Transverse colon (tissue), 4 donors: ENCODE measurements around the gene FBXO41.

Experiments used
- EP300 ChIP-seq: sonication (generic); formaldehyde crosslinking; IDR thresholded peaks from one replicate; pipeline ENCODE4 v1.6.1; 2017; ENCODE audit warnings: antibody characterized with exemption, low read depth
- POLR2A ChIP-seq: fragments of 450-650 bp; IDR thresholded peaks from one replicate; pipeline ENCODE4 v1.6.1; 2016; ENCODE audit warnings: antibody characterized with exemption, mild to moderate bottlenecking, moderate library complexity
- POLR2AphosphoS5 ChIP-seq, 3 donors: sonication (generic); formaldehyde crosslinking; IDR thresholded peaks; one replicate each; pipeline ENCODE4 v1.6.1; 2016; ENCODE audit warnings: antibody characterized with exemption in 3 of 3
- TF ChIP-seq, protein P1 (sequence below), 5 experiments: fragments of 200-600 bp in 3 of 5; fragments of 450-650 bp in 2 of 5; sonication (generic) in 3 of 5; IDR thresholded peaks; 1 replicate in 2 of 5; 2 replicates in 3 of 5; pipeline ENCODE4 v1.5.1; 2016 to 2017; ENCODE audit warnings: antibody characterized with exemption in 5 of 5, inconsistent platforms in 3 of 5, mild to moderate bottlenecking in 2 of 5, moderate library complexity in 1 of 5

- TF ChIP-seq, protein P1, sequence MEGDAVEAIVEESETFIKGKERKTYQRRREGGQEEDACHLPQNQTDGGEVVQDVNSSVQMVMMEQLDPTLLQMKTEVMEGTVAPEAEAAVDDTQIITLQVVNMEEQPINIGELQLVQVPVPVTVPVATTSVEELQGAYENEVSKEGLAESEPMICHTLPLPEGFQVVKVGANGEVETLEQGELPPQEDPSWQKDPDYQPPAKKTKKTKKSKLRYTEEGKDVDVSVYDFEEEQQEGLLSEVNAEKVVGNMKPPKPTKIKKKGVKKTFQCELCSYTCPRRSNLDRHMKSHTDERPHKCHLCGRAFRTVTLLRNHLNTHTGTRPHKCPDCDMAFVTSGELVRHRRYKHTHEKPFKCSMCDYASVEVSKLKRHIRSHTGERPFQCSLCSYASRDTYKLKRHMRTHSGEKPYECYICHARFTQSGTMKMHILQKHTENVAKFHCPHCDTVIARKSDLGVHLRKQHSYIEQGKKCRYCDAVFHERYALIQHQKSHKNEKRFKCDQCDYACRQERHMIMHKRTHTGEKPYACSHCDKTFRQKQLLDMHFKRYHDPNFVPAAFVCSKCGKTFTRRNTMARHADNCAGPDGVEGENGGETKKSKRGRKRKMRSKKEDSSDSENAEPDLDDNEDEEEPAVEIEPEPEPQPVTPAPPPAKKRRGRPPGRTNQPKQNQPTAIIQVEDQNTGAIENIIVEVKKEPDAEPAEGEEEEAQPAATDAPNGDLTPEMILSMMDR (IDR thresholded peaks at IDR 0.05), result no peak
- TF ChIP-seq EP300 (no peak), POLR2A (no peak), POLR2AphosphoS5 (IDR thresholded peaks at IDR 0.05) (no peak)
Observed at GRCh38 chr2:73208258-73208657, 76.0 kb downstream of the FBXO41 start.
